Measurements from ENCODE around the gene POC1A.
"Not testable (repeated sequence)": the region's sequence is repeated elsewhere in the genome, so short reads cannot be mapped to it uniquely, and the experiment has no call there.

The POC1A gene

GRCh38 chr3:52046186-52046901 lies 107.9 kb downstream of the POC1A start:
- no peak overlapping the region for H3K27ac Mint-ChIP-seq
- H3K4me3 Mint-ChIP-seq: no peak overlapping the region
- peaks cover 7% of the 10 kb centered on the region for H3K36me3 Mint-ChIP-seq (ENCODE audit: low read depth)
- H3K9me3 Mint-ChIP-seq: no peaks in the 10 kb centered on the region
- H3K27me3 Mint-ChIP-seq: no peaks in the 10 kb centered on the region
- H3K4me1 Mint-ChIP-seq (ENCODE audit: low read depth): peaks cover 14% of the 10 kb centered on the region

- no peaks in the 10 kb centered on the region for H3K27me3 Mint-ChIP-seq
- no peak overlapping the region for H3K27ac Mint-ChIP-seq
- peaks cover 3% of the 10 kb centered on the region for H3K4me1 Mint-ChIP-seq (ENCODE audit: low read depth)
- H3K4me3 Mint-ChIP-seq: no peak overlapping the region
- H3K36me3 Mint-ChIP-seq (ENCODE audit: low read depth): no peaks in the 10 kb centered on the region
- H3K9me3 Mint-ChIP-seq: no peaks in the 10 kb centered on the region
These were observed 109.2 kb downstream of the POC1A start for GRCh38 chr3:52044869-52045619.

GRCh38 chr3:52043750-52044149 lies 110.5 kb downstream of the POC1A start:
- Mint-ChIP-seq H3K9me3 (no peaks in the 10 kb centered on the region), H3K4me3 (no peak overlapping the region), H3K4me1 (ENCODE audit: low read depth) (no peaks in the 10 kb centered on the region), H3K27ac (no peak overlapping the region), H3K27me3 (no peaks in the 10 kb centered on the region), H3K36me3 (ENCODE audit: low read depth) (no peaks in the 10 kb centered on the region)

GRCh38 chr3:52043039-52043438 lies 111.2 kb downstream of the POC1A start:
- not testable (repeated sequence) for H3K4me1 Mint-ChIP-seq (ENCODE audit: low read depth); H3K36me3 Mint-ChIP-seq (ENCODE audit: low read depth); H3K27ac Mint-ChIP-seq; H3K27me3 Mint-ChIP-seq; H3K9me3 Mint-ChIP-seq; H3K4me3 Mint-ChIP-seq

GRCh38 chr3:52041118-52041731 lies 113.0 kb downstream of the POC1A start:
- no peaks in the 10 kb centered on the region for H3K9me3 Mint-ChIP-seq
- H3K27me3 Mint-ChIP-seq: no peaks in the 10 kb centered on the region
- no peak overlapping the region for H3K27ac Mint-ChIP-seq
- H3K4me3 Mint-ChIP-seq: no peak overlapping the region
- H3K36me3 Mint-ChIP-seq (ENCODE audit: low read depth): no peaks in the 10 kb centered on the region
- no peaks in the 10 kb centered on the region for H3K4me1 Mint-ChIP-seq (ENCODE audit: low read depth)

- no peaks in the 10 kb centered on the region for H3K9me3 Mint-ChIP-seq
- H3K4me1 Mint-ChIP-seq (ENCODE audit: low read depth): no peaks in the 10 kb centered on the region
- H3K27me3 Mint-ChIP-seq: no peaks in the 10 kb centered on the region
- H3K4me3 Mint-ChIP-seq: no peak overlapping the region
- no peak overlapping the region for H3K27ac Mint-ChIP-seq
- H3K36me3 Mint-ChIP-seq (ENCODE audit: low read depth): no peaks in the 10 kb centered on the region
These were observed 113.6 kb downstream of the POC1A start for GRCh38 chr3:52040600-52040999.

- Mint-ChIP-seq H3K27ac (no peak overlapping the region), H3K4me3 (no peak overlapping the region), H3K36me3 (ENCODE audit: low read depth) (no peaks in the 10 kb centered on the region), H3K4me1 (ENCODE audit: low read depth) (no peaks in the 10 kb centered on the region), H3K27me3 (no peaks in the 10 kb centered on the region), H3K9me3 (no peaks in the 10 kb centered on the region)
These were observed 114.4 kb downstream of the POC1A start for GRCh38 chr3:52039846-52040245.

- no peak overlapping the region for H3K4me3 Mint-ChIP-seq
- no peaks in the 10 kb centered on the region for H3K27me3 Mint-ChIP-seq
- no peaks in the 10 kb centered on the region for H3K4me1 Mint-ChIP-seq (ENCODE audit: low read depth)
- H3K27ac Mint-ChIP-seq: no peak overlapping the region
- no peaks in the 10 kb centered on the region for H3K36me3 Mint-ChIP-seq (ENCODE audit: low read depth)
- no peaks in the 10 kb centered on the region for H3K9me3 Mint-ChIP-seq
These were observed 114.8 kb downstream of the POC1A start for GRCh38 chr3:52039426-52039825.

GRCh38 chr3:52038227-52038626 lies 116.0 kb downstream of the POC1A start:
- Mint-ChIP-seq H3K4me3 (no peak overlapping the region), H3K36me3 (ENCODE audit: low read depth) (no peaks in the 10 kb centered on the region), H3K4me1 (ENCODE audit: low read depth) (no peaks in the 10 kb centered on the region), H3K27me3 (no peaks in the 10 kb centered on the region), H3K27ac (no peak overlapping the region), H3K9me3 (no peaks in the 10 kb centered on the region)

GRCh38 chr3:52037291-52037690 lies 116.9 kb downstream of the POC1A start:
- Mint-ChIP-seq H3K9me3 (no peaks in the 10 kb centered on the region), H3K4me3 (no peak overlapping the region), H3K36me3 (ENCODE audit: low read depth) (no peaks in the 10 kb centered on the region), H3K27me3 (no peaks in the 10 kb centered on the region), H3K4me1 (ENCODE audit: low read depth) (no peaks in the 10 kb centered on the region), H3K27ac (no peak overlapping the region)

- Mint-ChIP-seq H3K9me3 (no peaks in the 10 kb centered on the region), H3K4me1 (ENCODE audit: low read depth) (no peaks in the 10 kb centered on the region), H3K27me3 (no peaks in the 10 kb centered on the region), H3K36me3 (ENCODE audit: low read depth) (no peaks in the 10 kb centered on the region), H3K27ac (no peak overlapping the region), H3K4me3 (no peak overlapping the region)
These were observed 117.4 kb downstream of the POC1A start for GRCh38 chr3:52036829-52037228.

- no peaks in the 10 kb centered on the region for H3K4me1 Mint-ChIP-seq (ENCODE audit: low read depth)
- H3K27me3 Mint-ChIP-seq: no peaks in the 10 kb centered on the region
- no peak overlapping the region for H3K4me3 Mint-ChIP-seq
- no peaks in the 10 kb centered on the region for H3K9me3 Mint-ChIP-seq
- no peaks in the 10 kb centered on the region for H3K36me3 Mint-ChIP-seq (ENCODE audit: low read depth)
- H3K27ac Mint-ChIP-seq: no peak overlapping the region
These were observed 118.0 kb downstream of the POC1A start for GRCh38 chr3:52036222-52036694.

- no peaks in the 10 kb centered on the region for H3K9me3 Mint-ChIP-seq
These were observed 119.6 kb downstream of the POC1A start for GRCh38 chr3:52034651-52035050.

GRCh38 chr3:52034212-52034611 lies 120.0 kb downstream of the POC1A start:
- no peaks in the 10 kb centered on the region for H3K36me3 Mint-ChIP-seq (ENCODE audit: low read depth)
- no peaks in the 10 kb centered on the region for H3K4me1 Mint-ChIP-seq (ENCODE audit: low read depth)
- H3K9me3 Mint-ChIP-seq: no peaks in the 10 kb centered on the region
- no peaks in the 10 kb centered on the region for H3K27me3 Mint-ChIP-seq
- no peak overlapping the region for H3K4me3 Mint-ChIP-seq
- no peak overlapping the region for H3K27ac Mint-ChIP-seq

More at GRCh38 chr3:52034651-52035050, 119.6 kb downstream of the POC1A start:
- no peak overlapping the region for H3K4me3 Mint-ChIP-seq
- H3K27ac Mint-ChIP-seq: no peak overlapping the region
- no peaks in the 10 kb centered on the region for H3K4me1 Mint-ChIP-seq (ENCODE audit: low read depth)
- H3K36me3 Mint-ChIP-seq (ENCODE audit: low read depth): no peaks in the 10 kb centered on the region
- no peaks in the 10 kb centered on the region for H3K27me3 Mint-ChIP-seq

- H3K4me1 Mint-ChIP-seq (ENCODE audit: low read depth); H3K4me3 Mint-ChIP-seq: not testable (repeated sequence)
These were observed 120.5 kb downstream of the POC1A start for GRCh38 chr3:52033748-52034147.

More at GRCh38 chr3:52033748-52034147, 120.5 kb downstream of the POC1A start:
- not testable (repeated sequence) for H3K36me3 Mint-ChIP-seq (ENCODE audit: low read depth); H3K9me3 Mint-ChIP-seq; H3K27ac Mint-ChIP-seq; H3K27me3 Mint-ChIP-seq
